DND-41 (cell line): Measurements from ENCODE around the gene SCUBE2.
"Not testable (repeated sequence)": the region's sequence is repeated elsewhere in the genome, so short reads cannot be mapped to it uniquely, and the experiment has no call there.

Experiments
- EZH2 ChIP-seq: IDR thresholded peaks from 3 replicates; pipeline ENCODE4 v1.6.1; 2012; ENCODE audit warnings: borderline replicate concordance, low read depth, mild to moderate bottlenecking, moderate library complexity, low read length, inconsistent platforms; ENCODE audit not compliant: severe bottlenecking
- TF ChIP-seq, protein P1 (sequence below): IDR thresholded peaks from 2 replicates; pipeline ENCODE4 v1.5.1; 2012; ENCODE audit warnings: borderline replicate concordance, low read length, moderate library complexity, mild to moderate bottlenecking; ENCODE audit not compliant: poor library complexity, severe bottlenecking; ENCODE audit errors: extremely low read depth

DNA sequence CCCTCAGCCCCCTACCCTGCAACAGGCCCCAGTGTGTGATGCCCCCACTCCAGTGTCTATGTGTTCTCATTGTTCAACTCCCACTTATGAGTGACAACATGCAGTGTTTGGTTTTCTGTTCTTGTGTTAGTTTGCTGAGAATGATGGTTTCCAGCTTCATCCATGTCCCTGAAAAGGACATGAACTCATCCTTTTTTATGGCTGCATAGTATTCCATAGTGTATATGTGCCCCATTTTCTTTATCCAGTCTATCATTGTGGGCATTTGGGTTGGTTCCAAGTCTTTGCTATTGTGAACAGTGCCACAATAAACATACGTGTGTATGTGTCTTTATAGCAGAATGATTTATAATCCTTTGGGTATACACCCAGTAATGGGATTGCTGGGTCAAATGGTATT, 81.9 kb downstream of the SCUBE2 start:
- TF ChIP-seq, protein P1, sequence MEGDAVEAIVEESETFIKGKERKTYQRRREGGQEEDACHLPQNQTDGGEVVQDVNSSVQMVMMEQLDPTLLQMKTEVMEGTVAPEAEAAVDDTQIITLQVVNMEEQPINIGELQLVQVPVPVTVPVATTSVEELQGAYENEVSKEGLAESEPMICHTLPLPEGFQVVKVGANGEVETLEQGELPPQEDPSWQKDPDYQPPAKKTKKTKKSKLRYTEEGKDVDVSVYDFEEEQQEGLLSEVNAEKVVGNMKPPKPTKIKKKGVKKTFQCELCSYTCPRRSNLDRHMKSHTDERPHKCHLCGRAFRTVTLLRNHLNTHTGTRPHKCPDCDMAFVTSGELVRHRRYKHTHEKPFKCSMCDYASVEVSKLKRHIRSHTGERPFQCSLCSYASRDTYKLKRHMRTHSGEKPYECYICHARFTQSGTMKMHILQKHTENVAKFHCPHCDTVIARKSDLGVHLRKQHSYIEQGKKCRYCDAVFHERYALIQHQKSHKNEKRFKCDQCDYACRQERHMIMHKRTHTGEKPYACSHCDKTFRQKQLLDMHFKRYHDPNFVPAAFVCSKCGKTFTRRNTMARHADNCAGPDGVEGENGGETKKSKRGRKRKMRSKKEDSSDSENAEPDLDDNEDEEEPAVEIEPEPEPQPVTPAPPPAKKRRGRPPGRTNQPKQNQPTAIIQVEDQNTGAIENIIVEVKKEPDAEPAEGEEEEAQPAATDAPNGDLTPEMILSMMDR: not testable (repeated sequence)
- not testable (repeated sequence) for TF ChIP-seq EZH2
